Esophagus squamous epithelium (tissue), 4 donors: Measurements from ENCODE around the gene ZIK1.

ENCODE experiments used
- CTCF ChIP-seq, 6 experiments: fragments of 450-650 bp in 4 of 6; fragments of 200-600 bp in 2 of 6; sonication (generic) in 2 of 6; IDR thresholded peaks; one replicate each; pipeline ENCODE4 v1.5.1; 2016 to 2019; ENCODE audit warnings: antibody characterized with exemption in 6 of 6, mild to moderate bottlenecking in 4 of 6, moderate library complexity in 4 of 6
- POLR2A ChIP-seq, 4 donors: fragments of 450-650 bp; IDR thresholded peaks; one replicate each; pipeline ENCODE4 v1.6.1; 2017; ENCODE audit warnings: antibody characterized with exemption in 4 of 4, mild to moderate bottlenecking in 4 of 4, moderate library complexity in 3 of 4

GRCh38 chr19:57599377-57599760 lies 15.4 kb downstream of the ZIK1 start:
- TF ChIP-seq CTCF (IDR thresholded peaks at IDR 0.05) (no peak), POLR2A (IDR thresholded peaks at IDR 0.05) (no peak)
